ENCODE data around the gene TEX11. TPM values are rescaled to one million over a fixed set of nuclear protein-coding genes. Genes with fewer than 3 reads are reported as not detected.

The TEX11 gene
- not detected in 2 replicates for total RNA-seq

DNA sequence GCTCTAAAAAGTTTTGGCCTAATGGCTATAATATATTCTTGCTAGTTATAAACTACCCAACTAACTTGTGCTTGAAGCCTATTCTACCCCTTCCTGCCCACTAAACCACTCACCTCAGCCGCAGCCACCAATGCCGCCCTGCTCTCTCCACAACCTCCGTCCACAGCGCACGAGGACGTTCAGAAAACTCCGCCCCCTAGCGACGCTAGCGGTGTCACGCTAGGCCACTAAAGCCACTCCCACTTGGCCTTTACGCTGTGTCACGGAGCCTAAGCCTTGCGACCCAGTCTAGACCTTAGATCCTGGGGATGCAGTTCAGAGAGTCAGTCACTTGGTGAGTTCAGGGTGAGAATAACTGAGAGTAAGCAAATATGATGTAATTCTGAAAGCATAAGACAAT is at the start of gene TEX11:
TSS of gene TEX11 (minus strand) at position 171 of the 400 bp plus-strand sequence. CDS start 922 bp downstream, outside the sequence.

Other genes with a start within 250 kb of the TEX11 start
- gene SLC7A3, start 22.4 kb upstream of the TEX11 start, total RNA-seq = 0.39 TPM in 1 of 2 replicates, not detected in the other
- gene SNX12, start 159.6 kb upstream of the TEX11 start, total RNA-seq = 42.6 and 68.8 TPM in 2 replicates
- 3.6 and 6.8 TPM in 2 replicates for gene FOXO4, start 187.1 kb upstream of the TEX11 start, total RNA-seq
- not detected in 2 replicates for gene CXorf65, start 198.0 kb upstream of the TEX11 start, total RNA-seq
- not detected in 2 replicates for gene IL2RG, start 202.9 kb upstream of the TEX11 start, total RNA-seq
- 19.0 and 25.6 TPM in 2 replicates for gene MED12, start 209.9 kb upstream of the TEX11 start, total RNA-seq
- gene NLGN3, start 236.1 kb upstream of the TEX11 start, total RNA-seq = 0.39 and 3.1 TPM in 2 replicates

All from epithelial cell of alveolus of lung (primary cell).